GM12801 (cell line): ENCODE results near the gene DHX9.

Experiments
- CTCF ChIP-seq: IDR thresholded peaks from one replicate; pipeline ENCODE4 v1.5.1; 2011; ENCODE audit warnings: control low read depth; ENCODE audit not compliant: insufficient read length; ENCODE audit errors: extremely low read depth

The DHX9 gene

GRCh38 chr1:182877331-182877730 is 38.2 kb downstream of the DHX9 start:
- no peak for TF ChIP-seq CTCF

GRCh38 chr1:182877842-182878241 is 38.7 kb downstream of the DHX9 start:
- no peak for TF ChIP-seq CTCF

GRCh38 chr1:182884872-182885271 is 45.7 kb downstream of the DHX9 start:
- TF ChIP-seq CTCF, result no peak

GRCh38 chr1:182885591-182885990 is 46.4 kb downstream of the DHX9 start:
- TF ChIP-seq CTCF, result no peak

- no peak for TF ChIP-seq CTCF
Measured at GRCh38 chr1:182886985-182887384, 47.8 kb downstream of the DHX9 start.

GRCh38 chr1:182888736-182889531 is 49.8 kb downstream of the DHX9 start:
- no peak for TF ChIP-seq CTCF

GRCh38 chr1:182889997-182890396 is 50.9 kb downstream of the DHX9 start:
- no peak for TF ChIP-seq CTCF
